OCI-LY7 (cell line): ENCODE results near the gene MRNIP. TPM values are rescaled to one million over a fixed set of nuclear protein-coding genes. Genes with fewer than 3 reads are reported as not detected.

Source experiments
- BruUV-seq: library from RNA; stranded (reverse); fragments of 400-500 nt; replicated peaks from 2 replicates; lab custom pipeline; 2021; lab: Mats Ljungman, UMichigan
- CTCF ChIA-PET: fragments of 300-600 bp; sonication (Branson Sonifier 250); formaldehyde crosslinking; loops from one replicate; lab custom pipeline; 2022; ENCODE audit warnings: antibody characterized with exemption; ENCODE audit not compliant: unreplicated experiment; lab: Charles Lee
- POLR2A ChIA-PET: fragments of 300-600 bp; sonication (Branson Sonifier 250); formaldehyde crosslinking; loops from one replicate; lab custom pipeline; 2022; ENCODE audit warnings: antibody characterized with exemption; lab: Charles Lee
- DNase-seq: peaks from one replicate; pipeline ENCODE4 v3.0.0-alpha.2; 2015; ENCODE audit warnings: low spot score
- H2AFZ ChIP-seq: fragments of 200-600 bp; sonication (generic), shearing (Covaris generic); 2 replicates; pipeline ENCODE4 v1.6.1; 2014; ENCODE audit warnings: mild to moderate bottlenecking, antibody characterized with exemption, low read length, moderate library complexity
- H3K27ac ChIP-seq: fragments of 200-600 bp; sonication (generic); 2 replicates; pipeline ENCODE4 v1.5.1; 2014; ENCODE audit warnings: mixed run types, low read depth, mild to moderate bottlenecking, moderate library complexity, low read length, inconsistent platforms; ENCODE audit not compliant: poor library complexity, severe bottlenecking
- H3K36me3 ChIP-seq: fragments of 200-600 bp; sonication (generic); 2 replicates; pipeline ENCODE4 v1.6.1; 2014; ENCODE audit warnings: mild to moderate bottlenecking, antibody characterized with exemption, low read length, moderate library complexity, mixed read lengths; ENCODE audit not compliant: insufficient read depth
- H3K4me1 ChIP-seq: fragments of 200-600 bp; sonication (generic); 2 replicates; pipeline ENCODE4 v1.5.1; 2014; ENCODE audit warnings: mild to moderate bottlenecking, low read length; ENCODE audit not compliant: insufficient read depth, poor library complexity, severe bottlenecking
- H3K4me2 ChIP-seq: fragments of 200-600 bp; sonication (generic); 2 replicates; pipeline ENCODE4 v1.6.1; 2014; ENCODE audit warnings: mild to moderate bottlenecking, low read length
- H3K4me3 ChIP-seq: fragments of 200-600 bp; sonication (generic); 2 replicates; pipeline ENCODE4 v1.5.1; 2014; ENCODE audit warnings: mild to moderate bottlenecking, low read depth, low read length; ENCODE audit not compliant: poor library complexity, severe bottlenecking
- H3K79me2 ChIP-seq: fragments of 200-600 bp; sonication (generic); 2 replicates; pipeline ENCODE4 v1.6.1; 2016; ENCODE audit warnings: low read depth, mild to moderate bottlenecking, low read length, moderate library complexity, mixed read lengths; ENCODE audit not compliant: insufficient read depth
- H3K9me2 ChIP-seq: fragments of 200-600 bp; sonication (generic); 2 replicates; pipeline ENCODE4 v1.6.1; 2016; ENCODE audit warnings: mild to moderate bottlenecking, low read length, mixed read lengths; ENCODE audit not compliant: insufficient read depth
- H3K9me3 ChIP-seq: fragments of 200-600 bp; sonication (generic); 2 replicates; pipeline ENCODE4 v1.6.1; 2014; ENCODE audit warnings: mild to moderate bottlenecking, mixed run types, low read length, mixed read lengths
- H4K20me1 ChIP-seq: fragments of 200-600 bp; sonication (generic); 2 replicates; pipeline ENCODE4 v1.6.1; 2014; ENCODE audit warnings: mild to moderate bottlenecking, antibody characterized with exemption, low read length, moderate library complexity, mixed read lengths; ENCODE audit not compliant: insufficient read depth
- CTCF ChIP-seq: fragments of 200-600 bp; sonication (generic); conservative IDR thresholded peaks from 2 replicates; pipeline ENCODE4 v1.5.1; 2014; ENCODE audit warnings: mild to moderate bottlenecking, antibody characterized with exemption, low read length, moderate library complexity, mixed read lengths
- EZH2phosphoT487 ChIP-seq: fragments of 200-600 bp; sonication (generic); IDR thresholded peaks from 2 replicates; pipeline ENCODE4 v1.6.1; 2018; ENCODE audit warnings: low read depth, borderline replicate concordance, mild to moderate bottlenecking, mixed run types, antibody characterized with exemption, low read length, moderate library complexity, mixed read lengths
- intact Hi-C: fragments of 100-400 bp; cut with micrococcal nuclease; formaldehyde crosslinking; loops from one replicate; pipeline ENCODE4 v1.10.0; 2022; ENCODE audit not compliant: unreplicated experiment
- total RNA-seq, 2 experiments: library from RNA; depleted of rRNA in 1 of 2; stranded (reverse); fragments of >200 nt in 1 of 2; shearing (Covaris generic) in 1 of 2; gene quantifications; 2 replicates each; pipeline ENCODE4 v1.2.3, GENCODE V29; 2014 to 2022

Gene MRNIP
- total RNA-seq, 2 experiments from 2014 or later, result 70.5 to 78.7 TPM

DNA sequence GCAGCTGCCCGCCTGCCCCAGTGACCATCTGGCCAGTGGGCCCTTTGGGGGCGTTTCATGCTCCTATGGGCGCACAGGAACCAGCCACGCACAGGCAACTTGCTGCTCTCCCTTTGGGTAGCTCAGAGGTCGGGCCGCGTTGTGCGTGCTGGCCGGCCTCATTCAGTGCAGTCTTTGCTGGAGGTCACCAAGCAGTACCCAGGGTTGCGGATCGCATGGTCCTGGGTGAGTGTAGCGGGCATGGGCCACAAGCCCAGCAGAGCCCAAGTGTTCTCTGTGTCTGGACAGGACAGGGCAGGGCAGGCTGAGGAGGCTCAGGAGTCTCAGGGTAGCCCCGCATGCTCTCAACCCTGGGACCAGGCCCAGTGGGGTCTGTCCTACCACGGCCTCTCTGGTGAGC is 9.9 kb upstream of the MRNIP start:
- Histone ChIP-seq H3K79me2 (no peaks in the 10 kb centered on the region), H4K20me1 (no peaks in the 10 kb centered on the region), H3K9me2 (no peaks in the 10 kb centered on the region), H3K4me3 (no peak overlapping the region), H3K27ac (no peak overlapping the region), H2AFZ (no peak overlapping the region), H3K4me1 (peaks cover 10% of the 10 kb centered on the region), H3K9me3 (no peaks in the 10 kb centered on the region), H3K36me3 (peaks cover 77% of the 10 kb centered on the region), H3K4me2 (no peak overlapping the region)
- no peak for DNase-seq
- TF ChIP-seq EZH2phosphoT487, result no peak
- TF ChIP-seq CTCF, result no peak
- intact Hi-C loops, result no loop called here
- ChIA-PET CTCF (no interaction called here), POLR2A (interaction anchor here (1.1 kb wide), 1 partner anchor 8 kb away, joined by 6 read pairs; no protein-coding TSS in a partner anchor)
- no TSS peak for BruUV-seq

- Histone ChIP-seq H2AFZ (no peak overlapping the region), H3K9me3 (no peaks in the 10 kb centered on the region), H3K4me3 (no peak overlapping the region), H3K36me3 (peaks cover 78% of the 10 kb centered on the region), H3K27ac (peak overlapping the region; percentile 21), H3K4me2 (no peak overlapping the region), H3K9me2 (no peaks in the 10 kb centered on the region), H3K79me2 (no peaks in the 10 kb centered on the region), H3K4me1 (peaks cover 10% of the 10 kb centered on the region), H4K20me1 (no peaks in the 10 kb centered on the region)
- DNase-seq, result no peak
- POLR2A ChIA-PET, result interaction anchor here (1.1 kb wide), 1 partner anchor 9 kb away, joined by 6 read pairs; no protein-coding TSS in a partner anchor
- intact Hi-C loops, result no loop called here
- CTCF ChIA-PET, result no interaction called here
- TF ChIP-seq CTCF, result no peak
- no peak for TF ChIP-seq EZH2phosphoT487
- BruUV-seq, result no TSS peak
These were observed 8.9 kb upstream of the MRNIP start for GRCh38 chr5:179867476-179867875.

- Histone ChIP-seq H3K36me3 (peaks cover 82% of the 10 kb centered on the region), H3K9me3 (peaks cover 2% of the 10 kb centered on the region; the same call in 1 of the 2 replicates), H2AFZ (no peak overlapping the region), H3K4me1 (peaks cover 10% of the 10 kb centered on the region), H3K4me2 (no peak overlapping the region), H3K79me2 (no peaks in the 10 kb centered on the region), H3K4me3 (no peak overlapping the region), H3K9me2 (no peaks in the 10 kb centered on the region), H4K20me1 (no peaks in the 10 kb centered on the region), H3K27ac (peak overlapping the region; percentile 21)
- no TSS peak for BruUV-seq
- intact Hi-C loops, result no loop called here
- 0 out of 2 replicates have a peak, but pooled peaks have one; percentile 27 for TF ChIP-seq CTCF
- no peak for TF ChIP-seq EZH2phosphoT487
- DNase-seq, result no peak
- CTCF ChIA-PET, result no interaction called here
- POLR2A ChIA-PET, result no interaction called here
These were observed 8.5 kb upstream of the MRNIP start for GRCh38 chr5:179867079-179867465.
